HepG2 (cell line): Measurements from ENCODE around the gene BYSL. TPM values are rescaled to one million over a fixed set of nuclear protein-coding genes. Genes with fewer than 3 reads are reported as not detected.

Experiments
- ATAC-seq: fragments of 200-7000 bp; cut with Tn5 transposase; 3 replicates; pipeline ENCODE4 v1.9.1; 2020; ENCODE audit warnings: mild to moderate bottlenecking, moderate library complexity
- BruUV-seq: library from RNA; stranded (reverse); fragments of 400-500 nt; replicated peaks from 2 replicates; lab custom pipeline; 2021; lab: Mats Ljungman, UMichigan
- CTCF ChIA-PET: fragments of 300-600 bp; formaldehyde crosslinking; extraction: SDS; loops from one replicate; lab custom pipeline; 2021; ENCODE audit warnings: low total read pairs, inconsistent platforms, low intra/inter-chr PET ratio; lab: Yijun Ruan, JAX
- POLR2A ChIA-PET: fragments of 350-600 bp; sonication (Branson Sonifier 250); formaldehyde crosslinking; loops from one replicate; lab custom pipeline; 2020; ENCODE audit warnings: antibody characterized with exemption, inconsistent platforms; lab: Yijun Ruan, JAX
- DNase-seq: peaks from one replicate; pipeline ENCODE4 v3.0.0-alpha.2; 2015; ENCODE audit warnings: low spot score
- FAIRE-seq: peaks from 3 replicates; lab custom pipeline; 2011; peaks lifted over from hg19 to GRCh38; lab: Jason Lieb, UNC
- H2AFZ ChIP-seq: one replicate; pipeline ENCODE4 v1.6.1; 2011; ENCODE audit warnings: low read length, inconsistent platforms
- H3K27ac ChIP-seq: fragments of 300-600 bp; 3 replicates; pipeline ENCODE4 v1.8.0; 2011; ENCODE audit warnings: mixed run types, mild to moderate bottlenecking, mixed read lengths, low read length, inconsistent platforms; ENCODE audit not compliant: insufficient read depth; ENCODE audit errors: extremely low read length
- H3K27me3 ChIP-seq, 2 experiments: fragments of 200-600 bp in 1 of 2; 2 replicates in 1 of 2; 3 replicates in 1 of 2; pipeline versions ENCODE4 v1.6.0 to v1.8.0; 2011; ENCODE audit warnings: low read length in 2 of 2, mild to moderate bottlenecking in 2 of 2, moderate library complexity in 2 of 2, inconsistent platforms in 1 of 2; ENCODE audit not compliant: insufficient read depth in 2 of 2, control insufficient read depth in 1 of 2
- H3K36me3 ChIP-seq, 2 experiments: fragments of 200-600 bp in 1 of 2; replicated peaks in 1 of 2; 2 replicates in 1 of 2; 3 replicates in 1 of 2; pipeline versions ENCODE4 v1.5.1 to v1.8.0; 2011; ENCODE audit warnings: low read length in 2 of 2, inconsistent platforms in 1 of 2; ENCODE audit not compliant: insufficient read depth in 2 of 2, control insufficient read depth in 1 of 2
- H3K4me1 ChIP-seq: 2 replicates; pipeline ENCODE4 v1.5.1; 2012; ENCODE audit warnings: low read length, inconsistent platforms; ENCODE audit not compliant: insufficient read depth
- H3K4me2 ChIP-seq: 2 replicates; pipeline ENCODE4 v1.6.0; 2011; ENCODE audit warnings: low read depth, low read length, inconsistent platforms
- H3K4me3 ChIP-seq, 3 experiments: fragments of 200-600 bp in 1 of 3; sonication (generic), shearing (Covaris generic) in 1 of 3; replicated peaks in 1 of 3; 2 replicates each; pipeline ENCODE4 v1.5.1; 2011 to 2016; ENCODE audit warnings: low read length in 3 of 3, inconsistent platforms in 2 of 3, low read depth in 2 of 3, mild to moderate bottlenecking in 2 of 3, control low read depth in 1 of 3, mixed read lengths in 1 of 3; ENCODE audit not compliant: insufficient read depth in 1 of 3
- H3K79me2 ChIP-seq: one replicate; pipeline ENCODE4 v1.6.1; 2011; ENCODE audit warnings: low read length, inconsistent platforms; ENCODE audit not compliant: insufficient read depth
- H3K9ac ChIP-seq: 2 replicates; pipeline ENCODE4 v1.6.0; 2011; ENCODE audit warnings: mild to moderate bottlenecking, low read depth, low read length, inconsistent platforms; ENCODE audit not compliant: insufficient read depth
- H3K9me3 ChIP-seq: 2 replicates; pipeline ENCODE4 v1.5.1; 2012; ENCODE audit warnings: mild to moderate bottlenecking, low read length
- H4K20me1 ChIP-seq: 2 replicates; pipeline ENCODE4 v1.6.0; 2011; ENCODE audit warnings: inconsistent platforms, mild to moderate bottlenecking, low read length, moderate library complexity; ENCODE audit not compliant: insufficient read depth
- AKNA ChIP-seq: sonication (generic); formaldehyde crosslinking; IDR thresholded peaks from 2 replicates; pipeline ENCODE4 v1.4.0; 2020; ENCODE audit warnings: missing genetic modification reagents, borderline replicate concordance
- HIC2 ChIP-seq: sonication (generic); formaldehyde crosslinking; IDR thresholded peaks from 2 replicates; pipeline ENCODE4 v1.9.0; 2022; ENCODE audit warnings: low read depth, missing genetic modification reagents
- MAFF ChIP-seq: IDR thresholded peaks from 2 replicates; pipeline ENCODE4 v1.6.1; 2011; ENCODE audit warnings: low read depth, low read length, improper control_type of control experiment
- MAFK ChIP-seq, 2 experiments: IDR thresholded peaks in 1 of 2; conservative IDR thresholded peaks in 1 of 2; 2 replicates each; pipeline ENCODE4 v1.6.1; 2011; ENCODE audit warnings: improper control_type of control experiment in 2 of 2, low read length in 2 of 2
- MED8 ChIP-seq: sonication (generic); formaldehyde crosslinking; IDR thresholded peaks from 2 replicates; pipeline ENCODE4 v1.8.1; 2023; ENCODE audit warnings: mild to moderate bottlenecking, missing genetic modification reagents; ENCODE audit not compliant: insufficient replicate concordance
- NFE2L2 ChIP-seq: fragments of 150-350 bp; IDR thresholded peaks from 2 replicates; pipeline ENCODE4 v1.6.1; 2014; ENCODE audit warnings: low read length
- SP2 ChIP-seq: sonication (generic); formaldehyde crosslinking; IDR thresholded peaks from 2 replicates; pipeline ENCODE4 v1.5.1; 2020; ENCODE audit warnings: mild to moderate bottlenecking, missing genetic modification reagents
- SRSF4 ChIP-seq: fragments of 200-400 bp; formaldehyde crosslinking; IDR thresholded peaks from one replicate; pipeline ENCODE4 v1.6.1; 2018; ENCODE audit warnings: mild to moderate bottlenecking, low read depth, low read length, moderate library complexity; ENCODE audit not compliant: poor library complexity, severe bottlenecking
- TEAD2 ChIP-seq: sonication (generic); formaldehyde crosslinking; IDR thresholded peaks from 2 replicates; pipeline ENCODE4 v1.9.0; 2021; ENCODE audit warnings: missing genetic modification reagents
- ZBTB4 ChIP-seq: sonication (generic); formaldehyde crosslinking; IDR thresholded peaks from 2 replicates; pipeline ENCODE4 v1.4.0; 2020; ENCODE audit warnings: missing genetic modification reagents, mild to moderate bottlenecking, borderline replicate concordance
- WGBS: methylation state at CpG from one replicate; pipeline ENCODE4 v1.1.6; 2017; ENCODE audit warnings: low lambda C conversion rate; 5-methylcytosine and 5-hydroxymethylcytosine counted together
- in situ Hi-C: cut with HindIII; loops from 2 replicates; pipeline ENCODE4 v1.10.0; 2017; ENCODE audit warnings: low pct_unique_long_range_greater_than_20kb; ENCODE audit not compliant: extremely low pct_ligation_motif_present
- intact Hi-C: fragments of 100-400 bp; cut with micrococcal nuclease; formaldehyde crosslinking; loops from one replicate; pipeline ENCODE4 v1.10.0; 2022; ENCODE audit not compliant: unreplicated experiment
- polyA plus RNA-seq, 8 experiments: library from polyadenylated mRNA; depleted of rRNA in 3 of 8; stranded (reverse) in 7 of 8; unstranded in 1 of 8; fragments of >200 nt; fragmentation: Illumina TruSeq in 4 of 8; extraction: Trizol in 4 of 8; gene quantifications; 2 replicates each; pipeline versions ENCODE4 v1.2.1 to v1.2.3, GENCODE V29; 2011 to 2016; ENCODE audit warnings: low read depth in 4 of 8, missing spikeins in 1 of 8, mixed read lengths in 1 of 8; ENCODE audit not compliant: insufficient read depth in 1 of 8
- total RNA-seq, 5 experiments: library from RNA; depleted of rRNA; stranded (reverse); fragments of >200 nt; fragmentation: Illumina TruSeq; extraction: Trizol; gene quantifications; 2 replicates each; pipeline ENCODE4 v1.2.3, GENCODE V29; 2016; ENCODE audit warnings: low read depth in 1 of 5

BYSL gene
- total and polyA plus RNA-seq, 2 of the 13 experiments (the other 11 are each of a cell fraction or from before 2014, with no cell fraction given): 27.9 to 28.6 TPM

- no peak for TF ChIP-seq SP2 (CRISPR knock-in tag)
- TF ChIP-seq SRSF4: no peak
These were observed 6.3 kb upstream of the BYSL start (continued) for GRCh38 chr6:41914869-41915530.

- Histone ChIP-seq H3K9ac (no peak overlapping the region), H3K36me3 (peaks cover 13 to 34% of the 10 kb centered on the region in 2 experiments), H3K9me3 (no peaks in the 10 kb centered on the region), H3K27me3 (no peaks in the 10 kb centered on the region; a peak in 1 of 5 replicates), H3K4me2 (no peak overlapping the region), H3K79me2 (peaks cover 43% of the 10 kb centered on the region), H2AFZ (no peak overlapping the region), H3K4me1 (peaks cover 15% of the 10 kb centered on the region), H4K20me1 (0 out of 2 replicates have a peak, but pooled peaks cover 4% of the 10 kb centered on the region), H3K4me3 (no peak overlapping the region), H3K27ac (no peak overlapping the region)
- 92% methylated on average over 4 of the region's 4 CpGs for whole genome bisulfite sequencing
- ATAC-seq: no peak
- DNase-seq: no peak
- in situ Hi-C loops (no loop called here), intact Hi-C loops (no loop called here)
- no peak for FAIRE-seq
- BruUV-seq: no TSS peak
- ChIA-PET CTCF (no interaction called here), POLR2A (no interaction called here)
- TF ChIP-seq MED8 (CRISPR knock-in tag) (no peak), TEAD2 (CRISPR knock-in tag) (no peak), MAFF (peak; percentile 84), ZBTB4 (CRISPR knock-in tag) (no peak), MAFK (conservative IDR thresholded peaks at IDR 0.05 in 1 of 2, IDR thresholded peaks at IDR 0.05 in 1 of 2; ENCODE audit: low read length in 2 of 2) (peak; percentile 89 to 90), AKNA (CRISPR knock-in tag) (no peak), NFE2L2 (peak; percentile 92), HIC2 (no peak)
These were observed 3.8 kb upstream of the BYSL start for GRCh38 chr6:41917528-41917927.
